ENCODE measurements around the gene PRDM16.

DNA sequence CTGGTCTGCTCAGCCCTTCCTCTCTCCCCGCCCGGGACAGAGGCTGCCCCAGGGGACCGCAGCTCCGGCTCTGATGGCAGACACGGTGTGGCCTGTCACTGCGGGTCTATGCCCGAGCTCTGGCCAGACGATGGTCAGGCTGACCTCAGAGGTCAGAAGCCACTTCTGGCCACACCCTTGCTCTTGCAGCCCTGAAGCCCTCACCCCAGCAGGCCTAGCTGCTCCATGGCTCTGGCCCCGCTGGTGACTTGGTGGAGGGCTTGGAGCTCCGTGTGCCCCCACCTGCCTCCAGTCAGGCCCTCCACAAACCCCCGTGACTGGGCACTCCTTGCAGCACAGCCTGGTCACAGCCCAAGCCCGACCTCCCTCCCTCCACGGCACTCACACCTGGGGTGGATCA, 47.6 kb downstream of the PRDM16 start:
- no peak for TF ChIP-seq RAD21 (IDR thresholded peaks at IDR 0.05)
- no peak for TF ChIP-seq HNF4G (IDR thresholded peaks at IDR 0.05)
- TF ChIP-seq, protein P1, sequence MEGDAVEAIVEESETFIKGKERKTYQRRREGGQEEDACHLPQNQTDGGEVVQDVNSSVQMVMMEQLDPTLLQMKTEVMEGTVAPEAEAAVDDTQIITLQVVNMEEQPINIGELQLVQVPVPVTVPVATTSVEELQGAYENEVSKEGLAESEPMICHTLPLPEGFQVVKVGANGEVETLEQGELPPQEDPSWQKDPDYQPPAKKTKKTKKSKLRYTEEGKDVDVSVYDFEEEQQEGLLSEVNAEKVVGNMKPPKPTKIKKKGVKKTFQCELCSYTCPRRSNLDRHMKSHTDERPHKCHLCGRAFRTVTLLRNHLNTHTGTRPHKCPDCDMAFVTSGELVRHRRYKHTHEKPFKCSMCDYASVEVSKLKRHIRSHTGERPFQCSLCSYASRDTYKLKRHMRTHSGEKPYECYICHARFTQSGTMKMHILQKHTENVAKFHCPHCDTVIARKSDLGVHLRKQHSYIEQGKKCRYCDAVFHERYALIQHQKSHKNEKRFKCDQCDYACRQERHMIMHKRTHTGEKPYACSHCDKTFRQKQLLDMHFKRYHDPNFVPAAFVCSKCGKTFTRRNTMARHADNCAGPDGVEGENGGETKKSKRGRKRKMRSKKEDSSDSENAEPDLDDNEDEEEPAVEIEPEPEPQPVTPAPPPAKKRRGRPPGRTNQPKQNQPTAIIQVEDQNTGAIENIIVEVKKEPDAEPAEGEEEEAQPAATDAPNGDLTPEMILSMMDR (IDR thresholded peaks at IDR 0.05; ENCODE audit: low read depth, low read length, missing input control), result no peak
- TF ChIP-seq REST (IDR thresholded peaks at IDR 0.05), result no peak
- no peak for TF ChIP-seq JUND (IDR thresholded peaks at IDR 0.05)
- no peak for TF ChIP-seq ZBTB33 (IDR thresholded peaks at IDR 0.05)
- no peak for TF ChIP-seq MAX (IDR thresholded peaks at IDR 0.05)
- TF ChIP-seq TAF1 (conservative IDR thresholded peaks at IDR 0.05), result no peak
